ENCODE measurements around the gene BDKRB1. TPM values are rescaled to one million over a fixed set of nuclear protein-coding genes. Genes with fewer than 3 reads are reported as not detected.

BDKRB1 gene
- polyA plus RNA-seq, 1 experiment = 160 TPM

DNA sequence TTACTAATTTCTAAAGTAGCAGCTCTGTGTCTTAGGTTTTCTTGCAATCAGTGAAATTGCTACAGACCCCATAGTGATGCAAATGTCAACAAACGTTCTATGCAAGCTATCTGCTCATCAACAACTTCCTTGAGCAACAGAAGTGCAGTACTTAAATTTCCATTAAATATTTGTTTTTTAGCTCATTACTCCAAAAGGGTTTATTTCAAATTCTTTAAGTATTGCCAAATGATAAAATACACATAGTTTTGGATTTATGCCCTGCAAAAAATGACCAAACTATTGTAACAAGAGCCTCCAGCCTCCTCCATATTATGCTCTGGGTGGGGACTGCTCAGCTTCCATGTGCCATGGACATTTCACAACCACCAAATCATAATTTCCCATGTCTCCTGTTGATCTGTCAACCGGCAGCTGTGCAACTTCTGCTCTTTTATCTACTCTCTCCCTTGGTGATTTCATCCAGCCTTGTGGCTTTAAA, 4.4 kb downstream of the BDKRB1 start:
- no peak for DNase-seq (ENCODE audit: low read depth, low spot score)
- CTCF ChIA-PET = interaction anchor here (1.9 to 5.6 kb wide), 3 partner anchors 16 to 162 kb away, joined by 4 to 30 read pairs (median 26); no protein-coding TSS in a partner anchor
- no peak for TF ChIP-seq CTCF (IDR thresholded peaks at IDR 0.05; ENCODE audit: low read depth, low read length)
- Histone ChIP-seq H3K9me3 (ENCODE audit: control insufficient read depth, insufficient read depth, low read length) (peaks cover 17% of the 10 kb centered on the region), H3K27ac (ENCODE audit: low read depth, low read length) (peak overlapping the region; percentile 53), H3K27me3 (ENCODE audit: control insufficient read depth, insufficient read depth, low read length) (no peaks in the 10 kb centered on the region), H3K4me3 (ENCODE audit: low read depth, low read length) (peak overlapping the region; percentile 26)
- POLR2A ChIA-PET = interaction anchor here (1.0 to 1.8 kb wide), 3 partner anchors 14 to 155 kb away, joined by 3 to 8 read pairs (median 4); no protein-coding TSS in a partner anchor

- POLR2A ChIA-PET = interaction anchor here (1.0 to 1.8 kb wide), 4 partner anchors 8 to 156 kb away, joined by 3 to 8 read pairs (median 4); no protein-coding TSS in a partner anchor
- no peaks in the 10 kb centered on the region for H3K27me3 ChIP-seq (ENCODE audit: control insufficient read depth, insufficient read depth, low read length)
- peaks cover 17% of the 10 kb centered on the region for H3K9me3 ChIP-seq (ENCODE audit: control insufficient read depth, insufficient read depth, low read length)
- peak overlapping the region; percentile 26 for H3K4me3 ChIP-seq (ENCODE audit: low read depth, low read length)
- H3K27ac ChIP-seq (ENCODE audit: low read depth, low read length) = peak overlapping the region; percentile 53
- no peak for TF ChIP-seq CTCF (IDR thresholded peaks at IDR 0.05; ENCODE audit: low read depth, low read length)
- DNase-seq (ENCODE audit: low read depth, low spot score) = no peak
- CTCF ChIA-PET = interaction anchor here (1.1 to 5.6 kb wide), 4 partner anchors 14 to 163 kb away, joined by 4 to 30 read pairs (median 16); no protein-coding TSS in a partner anchor
Measured at GRCh38 chr14:96261053-96261452, 5.0 kb downstream of the BDKRB1 start.

- no peak for DNase-seq (ENCODE audit: low read depth, low spot score)
- H3K27ac ChIP-seq (ENCODE audit: low read depth, low read length) = peak overlapping the region; percentile 47
- ChIA-PET CTCF (interaction anchor here (0.7 to 5.6 kb wide), 5 partner anchors 14 to 169 kb away, joined by 3 to 26 read pairs (median 4); no protein-coding TSS in a partner anchor), POLR2A (interaction anchor here (0.9 to 1.1 kb wide), 2 partner anchors 9 to 116 kb away, joined by 3 to 4 read pairs; no protein-coding TSS in a partner anchor)
- peaks cover 17% of the 10 kb centered on the region for H3K9me3 ChIP-seq (ENCODE audit: control insufficient read depth, insufficient read depth, low read length)
- peak overlapping the region; percentile 26 for H3K4me3 ChIP-seq (ENCODE audit: low read depth, low read length)
- TF ChIP-seq CTCF (IDR thresholded peaks at IDR 0.05; ENCODE audit: low read depth, low read length) = peak; percentile 31
- H3K27me3 ChIP-seq (ENCODE audit: control insufficient read depth, insufficient read depth, low read length) = no peaks in the 10 kb centered on the region
Measured at GRCh38 chr14:96261772-96262655, 6.0 kb downstream of the BDKRB1 start.

GRCh38 chr14:96263347-96264199, 7.6 kb downstream of the BDKRB1 start:
- peak overlapping the region; percentile 52 for H3K27ac ChIP-seq (ENCODE audit: low read depth, low read length)
- ChIA-PET CTCF (interaction anchor here (0.8 to 5.6 kb wide), 3 partner anchors 12 to 165 kb away, joined by 3 to 26 read pairs (median 3); no protein-coding TSS in a partner anchor), POLR2A (no interaction called here)
- TF ChIP-seq CTCF (IDR thresholded peaks at IDR 0.05; ENCODE audit: low read depth, low read length) = no peak
- no peaks in the 10 kb centered on the region for H3K27me3 ChIP-seq (ENCODE audit: control insufficient read depth, insufficient read depth, low read length)
- no peak overlapping the region for H3K4me3 ChIP-seq (ENCODE audit: low read depth, low read length)
- H3K9me3 ChIP-seq (ENCODE audit: control insufficient read depth, insufficient read depth, low read length) = peaks cover 17% of the 10 kb centered on the region
- DNase-seq (ENCODE audit: low read depth, low spot score) = no peak
